SU-DHL-6 (cell line): ENCODE data around the gene GALNT9.

Experiments
- H2AFZ ChIP-seq: fragments of 200-600 bp; sonication (generic); 2 replicates; pipeline ENCODE4 v1.6.1; 2014; ENCODE audit warnings: low read depth, mild to moderate bottlenecking, moderate library complexity, mixed read lengths, antibody characterized with exemption, low read length; ENCODE audit not compliant: severe bottlenecking
- H3F3A ChIP-seq: fragments of 200-600 bp; shearing (Covaris generic); 2 replicates; pipeline ENCODE4 v1.6.0; 2016; ENCODE audit warnings: antibody characterized with exemption, mild to moderate bottlenecking; ENCODE audit not compliant: insufficient read depth
- H3K27ac ChIP-seq: fragments of 200-600 bp; sonication (generic); 2 replicates; pipeline ENCODE4 v1.5.1; 2016; ENCODE audit warnings: low read depth, mild to moderate bottlenecking, low read length, moderate library complexity, mixed read lengths
- H3K27me3 ChIP-seq: fragments of 200-600 bp; sonication (generic), shearing (Covaris generic); 2 replicates; pipeline ENCODE4 v1.6.0; 2014; ENCODE audit warnings: mild to moderate bottlenecking, low read length
- H3K36me3 ChIP-seq: fragments of 200-600 bp; sonication (generic); 2 replicates; pipeline ENCODE4 v1.6.1; 2014; ENCODE audit warnings: mild to moderate bottlenecking, low read length, mixed read lengths
- H3K4me2 ChIP-seq: fragments of 300-600, 200-600 bp; shearing (Covaris generic), sonication (generic); 2 replicates; pipeline ENCODE4 v1.6.0; 2014; ENCODE audit warnings: low read length, low read depth, mild to moderate bottlenecking; ENCODE audit not compliant: poor library complexity, severe bottlenecking
- H3K4me3 ChIP-seq: fragments of 200-600 bp; sonication (generic); 2 replicates; pipeline ENCODE4 v1.5.1; 2014; ENCODE audit warnings: antibody characterized with exemption, low read length, mild to moderate bottlenecking, mixed read lengths; ENCODE audit not compliant: insufficient read depth, poor library complexity, severe bottlenecking
- H3K79me2 ChIP-seq: fragments of 200-600 bp; sonication (generic); 2 replicates; pipeline ENCODE4 v1.6.1; 2014; ENCODE audit warnings: mild to moderate bottlenecking, low read length, moderate library complexity; ENCODE audit not compliant: insufficient read depth
- H3K9ac ChIP-seq: fragments of 200-600 bp; sonication (generic); 2 replicates; pipeline ENCODE4 v1.7.0; 2014; ENCODE audit warnings: mild to moderate bottlenecking, low read length
- H3K9me2 ChIP-seq: fragments of 200-600 bp; sonication (generic); replicated peaks from 2 replicates; pipeline ENCODE4 v1.6.1; 2014; ENCODE audit warnings: low read length; ENCODE audit not compliant: insufficient read depth
- H3K9me3 ChIP-seq: fragments of 200-600 bp; sonication (generic); 2 replicates; pipeline ENCODE4 v1.6.1; 2014; ENCODE audit warnings: low read length, mixed read lengths; ENCODE audit not compliant: insufficient read depth
- H4K20me1 ChIP-seq: fragments of 200-600 bp; sonication (generic); 2 replicates; pipeline ENCODE4 v1.6.1; 2014; ENCODE audit warnings: low read depth, mild to moderate bottlenecking, antibody characterized with exemption, low read length, moderate library complexity, mixed read lengths
- CTCF ChIP-seq: fragments of 200-600 bp; sonication (generic); IDR thresholded peaks from one replicate; pipeline ENCODE4 v1.5.1; 2017; ENCODE audit warnings: antibody characterized with exemption, mild to moderate bottlenecking, low read length, moderate library complexity; ENCODE audit not compliant: insufficient read depth, poor library complexity, severe bottlenecking
- EZH2phosphoT487 ChIP-seq: fragments of 200-600 bp; sonication (generic), shearing (Covaris generic); conservative IDR thresholded peaks from 2 replicates; pipeline ENCODE4 v1.6.1; 2018; ENCODE audit warnings: mild to moderate bottlenecking, antibody characterized with exemption, low read length, moderate library complexity, mixed read lengths

GALNT9 gene

GRCh38 chr12:132246997-132247717 is 82.2 kb downstream of the GALNT9 start:
- Histone ChIP-seq H3K4me3 (no peak overlapping the region), H3K79me2 (no peaks in the 10 kb centered on the region), H3K4me2 (no peak overlapping the region), H3K27ac (no peak overlapping the region), H3K9ac (no peak overlapping the region), H3K36me3 (no peaks in the 10 kb centered on the region), H3K9me3 (no peaks in the 10 kb centered on the region), H2AFZ (no peak overlapping the region), H4K20me1 (no peaks in the 10 kb centered on the region), H3F3A (no peaks in the 10 kb centered on the region), H3K27me3 (no peaks in the 10 kb centered on the region), H3K9me2 (no peaks in the 10 kb centered on the region)
- TF ChIP-seq CTCF, result no peak
- TF ChIP-seq EZH2phosphoT487, result no peak

DNA sequence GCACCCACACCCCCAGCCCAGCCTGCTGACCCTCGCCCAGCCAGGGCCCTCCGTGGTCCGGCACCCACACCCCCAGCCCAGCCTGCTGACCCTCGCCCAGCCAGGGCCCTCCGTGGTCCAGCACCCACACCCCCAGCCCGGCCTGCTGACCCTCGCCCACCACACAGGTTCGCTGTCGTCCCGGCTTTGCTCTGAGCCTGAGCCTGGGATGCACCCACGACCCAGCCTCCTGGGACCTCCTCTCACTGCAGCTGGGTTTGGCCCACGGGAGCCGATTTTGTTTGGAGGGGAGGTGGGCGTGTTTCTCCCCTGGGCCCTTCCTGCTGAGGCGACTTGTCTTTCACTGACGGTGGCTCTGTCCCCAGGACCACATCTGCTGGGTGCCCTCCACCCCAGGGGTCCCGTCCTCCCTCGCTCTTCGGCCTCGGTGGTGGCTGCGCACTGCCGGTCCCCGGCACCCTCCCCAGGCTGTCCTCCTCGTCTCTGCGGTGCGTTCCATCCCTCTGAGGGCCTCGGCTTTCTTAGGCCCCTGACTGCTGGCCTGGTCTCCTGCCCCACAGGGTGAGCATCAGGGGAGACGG is 83.8 kb downstream of the GALNT9 start:
- Histone ChIP-seq H3K79me2 (no peaks in the 10 kb centered on the region), H3K4me2 (no peak overlapping the region), H4K20me1 (no peaks in the 10 kb centered on the region), H2AFZ (no peak overlapping the region), H3K36me3 (no peaks in the 10 kb centered on the region), H3K27ac (no peak overlapping the region), H3K9me3 (no peaks in the 10 kb centered on the region), H3K9ac (no peak overlapping the region), H3K27me3 (no peaks in the 10 kb centered on the region), H3F3A (no peaks in the 10 kb centered on the region), H3K9me2 (no peaks in the 10 kb centered on the region), H3K4me3 (no peak overlapping the region)
- TF ChIP-seq CTCF, result no peak
- no peak for TF ChIP-seq EZH2phosphoT487

DNA sequence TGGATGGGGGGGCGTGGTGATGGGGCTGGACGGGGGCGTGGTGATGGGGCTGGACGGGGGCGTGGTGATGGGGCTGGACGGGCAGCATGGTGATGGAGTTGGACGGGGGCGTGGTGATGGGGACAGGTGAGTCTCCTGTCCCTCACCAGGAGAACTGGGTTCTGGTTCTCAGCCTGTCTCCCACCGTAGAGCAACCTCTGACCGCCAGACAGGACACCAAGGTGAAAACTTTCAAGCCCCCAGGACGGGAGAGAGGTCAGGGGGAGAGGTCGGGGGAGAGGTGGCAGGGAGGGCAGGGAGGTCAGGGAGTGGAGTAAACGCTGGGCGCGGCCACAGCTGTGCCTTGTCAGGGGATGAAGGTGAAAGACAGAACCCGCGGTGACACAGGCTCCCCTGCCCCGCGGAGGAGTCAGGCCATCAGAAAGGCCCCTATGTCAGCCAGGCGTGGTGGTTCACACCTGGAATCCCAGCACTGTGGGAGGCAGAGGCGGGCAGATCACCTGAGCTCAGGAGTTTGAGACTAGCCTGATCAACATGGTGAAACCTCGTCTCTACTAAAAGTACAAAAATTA is 84.6 kb downstream of the GALNT9 start:
- no peak overlapping the region for H3K4me3 ChIP-seq
- no peaks in the 10 kb centered on the region for H3F3A ChIP-seq
- no peak overlapping the region for H2AFZ ChIP-seq
- no peak overlapping the region for H3K27ac ChIP-seq
- H3K36me3 ChIP-seq, result no peaks in the 10 kb centered on the region
- H3K27me3 ChIP-seq, result no peaks in the 10 kb centered on the region
- H3K9me3 ChIP-seq, result no peaks in the 10 kb centered on the region
- no peak overlapping the region for H3K4me2 ChIP-seq
- no peaks in the 10 kb centered on the region for H3K9me2 ChIP-seq
- no peak for TF ChIP-seq EZH2phosphoT487
- TF ChIP-seq CTCF, result no peak
- H4K20me1 ChIP-seq, result no peaks in the 10 kb centered on the region
- no peak overlapping the region for H3K9ac ChIP-seq
- H3K79me2 ChIP-seq, result no peaks in the 10 kb centered on the region
